Epithelial cell of proximal tubule (primary cell): ENCODE data around the gene MSMB. TPM values are rescaled to one million over a fixed set of nuclear protein-coding genes. Genes with fewer than 3 reads are reported as not detected.

Source experiments
- DNase-seq: peaks from one replicate; pipeline ENCODE4 v3.0.0-alpha.2; 2011; ENCODE audit warnings: low read depth
- H3K4me3 ChIP-seq: 2 replicates; pipeline ENCODE4 v1.5.1; 2011; ENCODE audit warnings: low read depth, mild to moderate bottlenecking, low read length
- CTCF ChIP-seq: conservative IDR thresholded peaks from 2 replicates; pipeline ENCODE4 v1.5.1; 2012; ENCODE audit warnings: low read depth, mild to moderate bottlenecking, low read length
- total RNA-seq: library from RNA; depleted of rRNA; stranded (reverse); fragments of >200 nt; gene quantifications from 2 replicates; pipeline ENCODE4 v1.2.3, GENCODE V29; 2015

The MSMB gene
- total RNA-seq, 1 donor from 2014 or later: not detected

- no peak overlapping the region for H3K4me3 ChIP-seq
- no peak for TF ChIP-seq CTCF
- DNase-seq: no peak
Measured at GRCh38 chr10:46018453-46019176, 27.5 kb downstream of the MSMB start.

GRCh38 chr10:46017733-46018132 lies 28.3 kb downstream of the MSMB start:
- no peak for DNase-seq
- TF ChIP-seq CTCF: no peak
- H3K4me3 ChIP-seq: no peak overlapping the region

- TF ChIP-seq CTCF: no peak
- no peak for DNase-seq
- no peak overlapping the region for H3K4me3 ChIP-seq
Measured at GRCh38 chr10:46016811-46017210, 29.3 kb downstream of the MSMB start.

GRCh38 chr10:46016190-46016589 lies 29.9 kb downstream of the MSMB start:
- no peak for TF ChIP-seq CTCF
- no peak for DNase-seq
- no peak overlapping the region for H3K4me3 ChIP-seq

GRCh38 chr10:46014683-46015405 lies 31.2 kb downstream of the MSMB start:
- DNase-seq: no peak
- TF ChIP-seq CTCF: no peak
- no peak overlapping the region for H3K4me3 ChIP-seq

- DNase-seq: no peak
- H3K4me3 ChIP-seq: no peak overlapping the region
- no peak for TF ChIP-seq CTCF
Measured at GRCh38 chr10:46014206-46014605, 31.9 kb downstream of the MSMB start.

GRCh38 chr10:46012746-46013145 lies 33.3 kb downstream of the MSMB start:
- TF ChIP-seq CTCF: no peak
- H3K4me3 ChIP-seq: no peak overlapping the region
- DNase-seq: no peak
